K562 (cell line): ENCODE data around the gene MTPN. TPM values are rescaled to one million over a fixed set of nuclear protein-coding genes. Genes with fewer than 3 reads are reported as not detected.

ENCODE experiments used
- ATAC-seq: fragments of 200-7000 bp; cut with Tn5 transposase; 3 replicates; pipeline ENCODE4 v1.9.1; 2020; ENCODE audit warnings: moderate library complexity
- BruUV-seq: library from RNA; stranded (reverse); fragments of 400-500 nt; replicated peaks from 2 replicates; lab custom pipeline; 2021; lab: Mats Ljungman, UMichigan
- CTCF ChIA-PET: fragments of 300-600 bp; formaldehyde crosslinking; extraction: SDS; loops from one replicate; lab custom pipeline; 2021; ENCODE audit warnings: low intra/inter-chr PET ratio; lab: Yijun Ruan, JAX
- POLR2A ChIA-PET: fragments of 300-600, 350-650 bp; sonication (Branson Sonifier 250); formaldehyde crosslinking; extraction: SDS; loops from one replicate; lab custom pipeline; 2021; ENCODE audit warnings: antibody characterized with exemption, inconsistent platforms; lab: Yijun Ruan, JAX
- DNase-seq, 4 experiments: peaks; one replicate each; pipeline versions ENCODE4 v3.0.0 to v3.0.0-alpha.2; 2011 to 2018; ENCODE audit warnings: low spot score in 3 of 4, mixed read lengths in 3 of 4; ENCODE audit errors: extremely low read depth in 1 of 4
- FAIRE-seq: peaks from 2 replicates; lab custom pipeline; 2011; peaks lifted over from hg19 to GRCh38; lab: Jason Lieb, UNC
- H2AFZ ChIP-seq: 2 replicates; pipeline ENCODE4 v1.6.0; 2011; ENCODE audit warnings: low read depth, low read length, control low read depth, inconsistent platforms
- H3K27ac ChIP-seq: fragments of 200-600 bp; 3 replicates; pipeline ENCODE4 v1.8.0; 2011; ENCODE audit warnings: low read depth, mild to moderate bottlenecking, control low read depth, inconsistent platforms, low read length, moderate library complexity, mixed read lengths; ENCODE audit errors: extremely low read depth
- H3K27me3 ChIP-seq, 2 experiments: fragments of 300-600 bp in 1 of 2; 2 replicates in 1 of 2; 3 replicates in 1 of 2; pipeline versions ENCODE4 v1.6.0 to v1.8.0; 2011; ENCODE audit warnings: inconsistent platforms in 2 of 2, low read length in 2 of 2, mild to moderate bottlenecking in 1 of 2, mixed read lengths in 1 of 2, moderate library complexity in 1 of 2; ENCODE audit not compliant: control insufficient read depth in 2 of 2, insufficient read depth in 2 of 2
- H3K36me3 ChIP-seq: fragments of 300-600 bp; 3 replicates; pipeline ENCODE4 v1.8.0; 2011; ENCODE audit warnings: mild to moderate bottlenecking, low read length, inconsistent platforms; ENCODE audit not compliant: control insufficient read depth, insufficient read depth
- H3K4me1 ChIP-seq, 2 experiments: fragments of 200-600 bp in 1 of 2; replicated peaks in 1 of 2; 2 replicates in 1 of 2; 3 replicates in 1 of 2; pipeline versions ENCODE4 v1.5.1 to v1.8.0; 2011; ENCODE audit warnings: inconsistent platforms in 2 of 2, low read length in 2 of 2, mild to moderate bottlenecking in 1 of 2, mixed read lengths in 1 of 2, moderate library complexity in 1 of 2; ENCODE audit not compliant: control insufficient read depth in 2 of 2, insufficient read depth in 2 of 2
- H3K4me2 ChIP-seq: 2 replicates; pipeline ENCODE4 v1.6.1; 2011; ENCODE audit warnings: low read length, control low read depth, inconsistent platforms, mixed read lengths; ENCODE audit not compliant: insufficient read depth
- H3K4me3 ChIP-seq: fragments of 200-600 bp; sonication (generic), shearing (Covaris generic); 2 replicates; pipeline ENCODE4 v1.5.1; 2016; ENCODE audit warnings: control low read depth, inconsistent platforms
- H3K79me2 ChIP-seq: fragments of 200-600 bp; 3 replicates; pipeline ENCODE4 v1.8.0; 2011; ENCODE audit warnings: low read length, inconsistent platforms; ENCODE audit not compliant: control insufficient read depth, insufficient read depth
- H3K9ac ChIP-seq, 2 experiments: 2 replicates each; pipeline versions ENCODE4 v1.6.0 to v1.6.1; 2011; ENCODE audit warnings: low read depth in 2 of 2, low read length in 2 of 2, control low read depth in 1 of 2, inconsistent platforms in 1 of 2, mild to moderate bottlenecking in 1 of 2, mixed read lengths in 1 of 2; ENCODE audit not compliant: insufficient read depth in 1 of 2
- H3K9me1 ChIP-seq: one replicate; pipeline ENCODE4 v1.6.0; 2011; ENCODE audit warnings: inconsistent platforms, mild to moderate bottlenecking, low read length, moderate library complexity; ENCODE audit not compliant: control insufficient read depth, insufficient read depth
- H3K9me3 ChIP-seq: replicated peaks from 2 replicates; pipeline ENCODE4 v1.5.1; 2011; ENCODE audit warnings: low read depth, low read length, inconsistent platforms; ENCODE audit not compliant: control insufficient read depth, insufficient read depth
- H4K20me1 ChIP-seq: replicated peaks from 2 replicates; pipeline ENCODE4 v1.6.1; 2011; ENCODE audit warnings: low read length, inconsistent platforms, mixed read lengths; ENCODE audit not compliant: control insufficient read depth, insufficient read depth
- BRD9 ChIP-seq: fragments of 450-650 bp; IDR thresholded peaks from 2 replicates; pipeline ENCODE4 v1.6.1; 2018; ENCODE audit warnings: low read depth; ENCODE audit not compliant: partially characterized antibody
- MAFG ChIP-seq: fragments of 450-650 bp; conservative IDR thresholded peaks from 2 replicates; pipeline ENCODE4 v1.6.1; 2016; ENCODE audit warnings: missing genetic modification characterization, missing compliant biosample characterization
- MAZ ChIP-seq, 2 experiments: fragments of 450-650 bp in 1 of 2; sonication (generic) in 1 of 2; formaldehyde crosslinking; IDR thresholded peaks in 1 of 2; conservative IDR thresholded peaks in 1 of 2; 2 replicates each; pipeline versions ENCODE4 v1.4.0 to v1.5.0; 2020; ENCODE audit warnings: mild to moderate bottlenecking in 1 of 2, missing genetic modification reagents in 1 of 2
- POLR2H ChIP-seq: IDR thresholded peaks from 2 replicates; pipeline ENCODE4 v1.6.1; 2016; ENCODE audit warnings: missing genetic modification characterization, low read depth, mild to moderate bottlenecking, control low read depth, missing compliant biosample characterization, moderate library complexity
- PTRF ChIP-seq: fragments of 450-650 bp; IDR thresholded peaks from 2 replicates; pipeline ENCODE4 v1.6.1; 2016; ENCODE audit warnings: mild to moderate bottlenecking, missing genetic modification characterization, missing compliant biosample characterization
- TAL1 ChIP-seq: fragments of 450-650 bp; IDR thresholded peaks from 2 replicates; pipeline ENCODE4 v1.6.1; 2016; ENCODE audit warnings: mild to moderate bottlenecking
- ZNF384 ChIP-seq: IDR thresholded peaks from 2 replicates; pipeline ENCODE4 v1.6.1; 2012; ENCODE audit warnings: low read depth, low read length, improper control_type of control experiment
- WGBS: fragments of 100-300 bp; shearing (Covaris generic); methylation state at CpG from one replicate; pipeline ENCODE4 v1.1.6; 2016; ENCODE audit warnings: low coverage, mixed read lengths; ENCODE audit not compliant: insufficient coverage; ENCODE audit errors: missing lambda C conversion rate; 5-methylcytosine and 5-hydroxymethylcytosine counted together
- in situ Hi-C: fragments of 300-500 bp; cut with MboI; formaldehyde crosslinking; loops from 4 replicates; pipeline ENCODE4 v1.15.0; 2018; ENCODE audit warnings: inconsistent platforms, mixed read lengths
- intact Hi-C: fragments of 100-400 bp; cut with micrococcal nuclease; formaldehyde crosslinking; loops from 2 replicates; pipeline ENCODE4 v1.14.2; 2022
- polyA plus RNA-seq, 8 experiments: library from polyadenylated mRNA; depleted of rRNA in 4 of 8; stranded (reverse) in 5 of 8; unstranded in 3 of 8; fragments of >200 nt; fragmentation: Nextera tagmentation in 2 of 8; fragmentation: Illumina TruSeq in 1 of 8; extraction: Ambion mirVana in 2 of 8; extraction: Trizol in 1 of 8; gene quantifications; 2 replicates each; pipeline versions ENCODE4 v1.2.1 to v1.2.3, GENCODE V29; 2011 to 2014; ENCODE audit warnings: inconsistent platforms in 1 of 8, missing spikeins in 1 of 8
- total RNA-seq, 7 experiments: library from RNA; depleted of rRNA in 6 of 7; stranded (reverse); fragments of >200 nt in 6 of 7; fragmentation: Illumina TruSeq in 2 of 7; extraction: Trizol in 2 of 7; gene quantifications; 2 replicates each; pipeline versions ENCODE4 v1.2.1 to v1.2.3, GENCODE V29; 2011 to 2021; ENCODE audit warnings: low replicate concordance in 1 of 7
- TF ChIP-seq, protein P1 (sequence below): fragments of 200-800 bp; sonication (Bioruptor generic); IDR thresholded peaks from 2 replicates; pipeline ENCODE4 v1.6.1; 2017; ENCODE audit warnings: missing genetic modification characterization, missing compliant biosample characterization
- TF ChIP-seq, protein P2 (sequence below): fragments of 250-450 bp; sonication (Bioruptor Pico); IDR thresholded peaks from 2 replicates; pipeline ENCODE4 v1.5.0; 2021; ENCODE audit warnings: mild to moderate bottlenecking, borderline replicate concordance
- TF ChIP-seq, protein P3 (sequence below): sonication (generic); formaldehyde crosslinking; IDR thresholded peaks from 2 replicates; pipeline ENCODE4 v1.8.1; 2023; ENCODE audit warnings: mild to moderate bottlenecking, missing genetic modification reagents
- TF ChIP-seq, protein P4 (sequence below): fragments of 200-800 bp; sonication (Bioruptor generic); IDR thresholded peaks from 2 replicates; pipeline ENCODE4 v1.6.1; 2017; ENCODE audit warnings: missing genetic modification characterization, missing compliant biosample characterization

MTPN gene
- total and polyA plus RNA-seq, 9 of the 15 experiments (the other 6 are each of a cell fraction or from before 2014, with no cell fraction given) = 68.5 to 261 (median 156) TPM

DNA sequence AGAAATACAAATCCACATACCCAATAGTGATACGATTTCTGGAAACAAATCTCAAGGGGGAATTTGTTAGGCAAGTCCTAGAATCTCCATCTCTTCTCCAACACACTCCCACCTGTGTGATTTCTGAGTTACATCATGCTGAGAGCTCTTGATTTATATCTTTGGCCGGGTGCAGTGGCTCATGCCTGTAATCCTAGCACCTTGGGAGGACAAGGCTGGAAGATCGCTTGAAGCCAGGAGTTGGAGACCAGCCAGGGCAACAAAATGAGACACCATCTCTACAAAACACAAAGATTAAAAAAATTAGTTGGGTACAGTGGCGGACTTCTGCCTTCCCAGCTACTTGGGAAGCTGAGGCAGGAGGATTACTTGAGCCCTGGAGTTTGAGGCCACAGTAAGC lies 1.5 kb upstream of the MTPN start (continued):
- TF ChIP-seq, protein P1, sequence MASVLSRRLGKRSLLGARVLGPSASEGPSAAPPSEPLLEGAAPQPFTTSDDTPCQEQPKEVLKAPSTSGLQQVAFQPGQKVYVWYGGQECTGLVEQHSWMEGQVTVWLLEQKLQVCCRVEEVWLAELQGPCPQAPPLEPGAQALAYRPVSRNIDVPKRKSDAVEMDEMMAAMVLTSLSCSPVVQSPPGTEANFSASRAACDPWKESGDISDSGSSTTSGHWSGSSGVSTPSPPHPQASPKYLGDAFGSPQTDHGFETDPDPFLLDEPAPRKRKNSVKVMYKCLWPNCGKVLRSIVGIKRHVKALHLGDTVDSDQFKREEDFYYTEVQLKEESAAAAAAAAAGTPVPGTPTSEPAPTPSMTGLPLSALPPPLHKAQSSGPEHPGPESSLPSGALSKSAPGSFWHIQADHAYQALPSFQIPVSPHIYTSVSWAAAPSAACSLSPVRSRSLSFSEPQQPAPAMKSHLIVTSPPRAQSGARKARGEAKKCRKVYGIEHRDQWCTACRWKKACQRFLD (CRISPR knock-in tag) = 0 out of 2 replicates have a peak, but pooled peaks have one; percentile 38

DNA sequence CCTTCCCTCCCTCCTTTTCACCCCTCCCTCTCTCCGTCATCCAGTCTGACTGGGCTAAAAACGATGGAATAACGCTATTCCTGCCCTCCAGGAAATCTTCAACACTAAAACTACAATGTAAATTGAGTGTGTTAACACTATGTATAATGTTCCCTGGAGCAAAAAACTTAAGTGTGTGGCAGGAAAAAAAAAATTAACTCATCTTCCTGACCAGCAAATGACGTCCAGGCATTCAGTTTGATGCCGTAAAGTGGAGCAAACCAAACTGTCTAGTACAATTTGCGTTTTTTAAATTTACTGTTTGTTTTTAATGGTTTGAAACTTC lies 545 bp upstream of the MTPN start:
- H2AFZ ChIP-seq = peak overlapping the region; percentile 97
- ChIA-PET CTCF (no interaction called here), POLR2A (interaction anchor here (0.6 to 1.0 kb wide), 2 partner anchors 17 to 600 kb away, joined by 3 to 5 read pairs; no protein-coding TSS in a partner anchor)
- H3K9me3 ChIP-seq = no peaks in the 10 kb centered on the region
- H3K27me3 ChIP-seq = no peaks in the 10 kb centered on the region
- peaks cover 30% of the 10 kb centered on the region for H3K36me3 ChIP-seq
- H3K9ac ChIP-seq = peak overlapping the region; percentile 82 to 95; a peak in 2 of 4 replicates
- peak overlapping the region; percentile 93 for H3K4me2 ChIP-seq
- ATAC-seq (peak; percentile 1), DNase-seq (peak in 1 of 4 experiments; percentile 37), FAIRE-seq (no peak)
- in situ Hi-C loops = no loop called here
- H3K4me1 ChIP-seq = peaks cover 20 to 66% of the 10 kb centered on the region in 2 experiments
- intact Hi-C loops = loop anchor here (10.0 kb wide), 1 partner anchor 53 kb away; no protein-coding TSS in a partner anchor
- peaks cover 45% of the 10 kb centered on the region for H3K79me2 ChIP-seq
- H3K9me1 ChIP-seq = peaks cover 4% of the 10 kb centered on the region
- H3K27ac ChIP-seq = peak overlapping the region; percentile 78
- H4K20me1 ChIP-seq = no peaks in the 10 kb centered on the region
- peak overlapping the region; percentile 83 for H3K4me3 ChIP-seq
- 21% methylated on average over 6 of the region's 6 CpGs for WGBS
- TSS peak; percentile 98 for BruUV-seq
- TF ChIP-seq MAFG = 0 out of 2 replicates have a peak, but pooled peaks have one; percentile 21
- TF ChIP-seq, protein P2, sequence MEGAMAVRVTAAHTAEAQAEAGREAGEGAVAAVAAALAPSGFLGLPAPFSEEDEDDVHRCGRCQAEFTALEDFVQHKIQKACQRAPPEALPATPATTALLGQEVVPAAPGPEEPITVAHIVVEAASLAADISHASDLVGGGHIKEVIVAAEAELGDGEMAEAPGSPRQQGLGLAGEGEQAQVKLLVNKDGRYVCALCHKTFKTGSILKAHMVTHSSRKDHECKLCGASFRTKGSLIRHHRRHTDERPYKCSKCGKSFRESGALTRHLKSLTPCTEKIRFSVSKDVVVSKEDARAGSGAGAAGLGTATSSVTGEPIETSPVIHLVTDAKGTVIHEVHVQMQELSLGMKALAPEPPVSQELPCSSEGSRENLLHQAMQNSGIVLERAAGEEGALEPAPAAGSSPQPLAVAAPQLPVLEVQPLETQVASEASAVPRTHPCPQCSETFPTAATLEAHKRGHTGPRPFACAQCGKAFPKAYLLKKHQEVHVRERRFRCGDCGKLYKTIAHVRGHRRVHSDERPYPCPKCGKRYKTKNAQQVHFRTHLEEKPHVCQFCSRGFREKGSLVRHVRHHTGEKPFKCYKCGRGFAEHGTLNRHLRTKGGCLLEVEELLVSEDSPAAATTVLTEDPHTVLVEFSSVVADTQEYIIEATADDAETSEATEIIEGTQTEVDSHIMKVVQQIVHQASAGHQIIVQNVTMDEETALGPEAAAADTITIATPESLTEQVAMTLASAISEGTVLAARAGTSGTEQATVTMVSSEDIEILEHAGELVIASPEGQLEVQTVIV (CRISPR knock-in tag) = peak; percentile 69; the same call in 1 of the 2 replicates
- peak; percentile 63; the same call in 1 of the 2 replicates for TF ChIP-seq POLR2H
- peak; percentile 54; the same call in 1 of the 2 replicates for TF ChIP-seq PTRF (tag)
- TF ChIP-seq, protein P3, sequence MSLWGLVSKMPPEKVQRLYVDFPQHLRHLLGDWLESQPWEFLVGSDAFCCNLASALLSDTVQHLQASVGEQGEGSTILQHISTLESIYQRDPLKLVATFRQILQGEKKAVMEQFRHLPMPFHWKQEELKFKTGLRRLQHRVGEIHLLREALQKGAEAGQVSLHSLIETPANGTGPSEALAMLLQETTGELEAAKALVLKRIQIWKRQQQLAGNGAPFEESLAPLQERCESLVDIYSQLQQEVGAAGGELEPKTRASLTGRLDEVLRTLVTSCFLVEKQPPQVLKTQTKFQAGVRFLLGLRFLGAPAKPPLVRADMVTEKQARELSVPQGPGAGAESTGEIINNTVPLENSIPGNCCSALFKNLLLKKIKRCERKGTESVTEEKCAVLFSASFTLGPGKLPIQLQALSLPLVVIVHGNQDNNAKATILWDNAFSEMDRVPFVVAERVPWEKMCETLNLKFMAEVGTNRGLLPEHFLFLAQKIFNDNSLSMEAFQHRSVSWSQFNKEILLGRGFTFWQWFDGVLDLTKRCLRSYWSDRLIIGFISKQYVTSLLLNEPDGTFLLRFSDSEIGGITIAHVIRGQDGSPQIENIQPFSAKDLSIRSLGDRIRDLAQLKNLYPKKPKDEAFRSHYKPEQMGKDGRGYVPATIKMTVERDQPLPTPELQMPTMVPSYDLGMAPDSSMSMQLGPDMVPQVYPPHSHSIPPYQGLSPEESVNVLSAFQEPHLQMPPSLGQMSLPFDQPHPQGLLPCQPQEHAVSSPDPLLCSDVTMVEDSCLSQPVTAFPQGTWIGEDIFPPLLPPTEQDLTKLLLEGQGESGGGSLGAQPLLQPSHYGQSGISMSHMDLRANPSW (CRISPR knock-in tag) = no peak
- 0 out of 2 replicates have a peak, but pooled peaks have one; percentile 10 for TF ChIP-seq ZNF384
- peak; percentile 77 for TF ChIP-seq BRD9
- TF ChIP-seq, protein P4, sequence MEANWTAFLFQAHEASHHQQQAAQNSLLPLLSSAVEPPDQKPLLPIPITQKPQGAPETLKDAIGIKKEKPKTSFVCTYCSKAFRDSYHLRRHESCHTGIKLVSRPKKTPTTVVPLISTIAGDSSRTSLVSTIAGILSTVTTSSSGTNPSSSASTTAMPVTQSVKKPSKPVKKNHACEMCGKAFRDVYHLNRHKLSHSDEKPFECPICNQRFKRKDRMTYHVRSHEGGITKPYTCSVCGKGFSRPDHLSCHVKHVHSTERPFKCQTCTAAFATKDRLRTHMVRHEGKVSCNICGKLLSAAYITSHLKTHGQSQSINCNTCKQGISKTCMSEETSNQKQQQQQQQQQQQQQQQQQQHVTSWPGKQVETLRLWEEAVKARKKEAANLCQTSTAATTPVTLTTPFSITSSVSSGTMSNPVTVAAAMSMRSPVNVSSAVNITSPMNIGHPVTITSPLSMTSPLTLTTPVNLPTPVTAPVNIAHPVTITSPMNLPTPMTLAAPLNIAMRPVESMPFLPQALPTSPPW (CRISPR knock-in tag) = peak; percentile 40
- TF ChIP-seq TAL1 = no peak
- TF ChIP-seq MAZ (CRISPR knock-in tag; conservative IDR thresholded peaks at IDR 0.05 in 1 of 2, IDR thresholded peaks at IDR 0.05 in 1 of 2) = peak in 1 of 2 experiments; percentile 69; a peak in 1 of 4 replicates
